Hematopoietic multipotent progenitor cell treated with erythropoietin and hydrocortisone succinate and interleukin-3 and kit ligand, for 8 days (in vitro differentiated cells): ENCODE results near the gene ARL8B.

Source experiments
- DNase-seq: peaks from one replicate; pipeline ENCODE4 v3.0.0-alpha.2; 2015

ARL8B gene

GRCh38 chr3:5188419-5189221 lies 66.5 kb downstream of the ARL8B start:
- peak; percentile 65 for DNase-seq

DNA sequence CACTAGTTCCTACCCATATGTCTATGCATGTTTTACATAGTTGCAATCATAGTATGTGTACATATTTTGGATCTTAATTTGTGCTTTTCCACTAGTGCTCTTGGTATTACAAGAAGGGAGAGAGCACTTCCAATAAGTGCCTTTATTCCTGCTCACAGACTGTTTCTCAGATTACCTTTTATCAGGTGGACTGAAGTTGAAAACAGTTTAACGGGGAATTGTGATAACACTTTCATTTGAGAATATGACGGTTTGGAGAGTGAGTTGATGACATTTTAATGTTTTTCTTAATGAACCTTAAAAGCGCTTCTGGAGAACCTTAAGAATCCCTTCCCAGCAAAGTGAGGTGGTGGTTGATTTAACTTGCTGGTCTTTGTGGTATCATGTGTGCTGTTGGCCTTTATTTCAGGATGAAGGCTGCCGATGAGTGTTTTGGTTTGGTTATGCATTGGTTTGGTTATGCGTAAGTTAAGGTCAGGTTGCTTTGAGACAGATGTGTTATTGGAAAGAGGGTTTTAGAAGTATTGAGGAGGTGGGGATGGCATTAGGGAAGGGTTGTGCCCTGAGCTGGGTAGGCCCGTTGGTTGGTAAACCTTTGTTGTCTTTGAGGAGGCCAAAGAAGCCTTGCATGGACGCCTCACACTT lies 68.2 kb downstream of the ARL8B start:
- no peak for DNase-seq

GRCh38 chr3:5191555-5192304 lies 69.6 kb downstream of the ARL8B start:
- no peak for DNase-seq

GRCh38 chr3:5192571-5193365 lies 70.7 kb downstream of the ARL8B start:
- no peak for DNase-seq

DNA sequence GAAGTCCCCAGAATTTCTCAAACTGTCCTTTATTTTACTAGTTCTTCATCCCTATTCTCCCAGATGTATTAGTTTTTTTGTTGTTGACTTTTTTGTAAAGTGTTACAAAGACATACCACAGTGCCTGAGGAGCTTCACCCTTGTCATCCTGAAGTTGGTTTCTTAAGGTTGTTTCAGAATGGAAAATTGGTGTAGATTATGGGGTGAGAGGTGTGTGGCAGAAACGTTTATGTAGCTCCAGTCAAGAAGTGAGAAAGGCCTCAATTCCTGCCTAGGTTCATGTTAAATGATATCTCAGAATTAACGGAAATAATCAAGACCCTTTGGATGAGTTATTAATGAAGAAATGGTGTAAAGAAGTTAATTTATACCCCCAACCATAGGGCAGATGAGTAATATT lies 72.2 kb downstream of the ARL8B start:
- DNase-seq = no peak

DNA sequence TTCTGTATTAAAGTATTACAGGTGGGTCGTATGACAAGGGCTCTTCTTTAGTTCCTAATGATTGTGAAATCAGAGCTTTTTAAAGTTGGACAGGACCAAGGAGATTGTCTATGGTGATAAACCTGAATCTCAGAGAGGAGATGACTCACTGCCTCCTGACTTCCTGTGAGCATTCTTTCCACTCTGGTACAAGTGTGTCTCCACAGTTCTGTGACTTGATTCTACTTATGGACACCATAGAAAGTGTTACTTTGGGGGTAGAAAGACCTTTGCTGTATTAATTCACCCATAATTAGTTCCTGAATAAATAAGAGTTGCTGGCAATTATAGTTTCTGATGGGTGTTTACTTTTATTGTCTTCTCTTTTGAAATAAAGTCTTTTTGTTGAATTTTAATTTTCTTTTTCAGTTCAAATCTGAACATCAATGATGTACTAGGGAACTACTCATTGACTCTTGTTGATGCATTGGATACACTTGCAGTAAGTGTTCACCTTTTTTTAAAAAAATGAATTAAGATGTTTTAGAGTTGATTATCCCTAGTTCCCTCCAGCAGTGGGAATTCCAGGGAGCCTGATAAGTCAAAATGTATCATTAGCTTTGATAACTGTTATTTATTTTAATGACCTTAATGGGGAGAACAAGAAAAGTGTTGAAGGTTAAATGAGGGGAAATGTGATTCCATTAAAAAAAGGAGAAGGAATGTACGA lies 72.9 kb downstream of the ARL8B start:
- DNase-seq = peak; percentile 45

DNA sequence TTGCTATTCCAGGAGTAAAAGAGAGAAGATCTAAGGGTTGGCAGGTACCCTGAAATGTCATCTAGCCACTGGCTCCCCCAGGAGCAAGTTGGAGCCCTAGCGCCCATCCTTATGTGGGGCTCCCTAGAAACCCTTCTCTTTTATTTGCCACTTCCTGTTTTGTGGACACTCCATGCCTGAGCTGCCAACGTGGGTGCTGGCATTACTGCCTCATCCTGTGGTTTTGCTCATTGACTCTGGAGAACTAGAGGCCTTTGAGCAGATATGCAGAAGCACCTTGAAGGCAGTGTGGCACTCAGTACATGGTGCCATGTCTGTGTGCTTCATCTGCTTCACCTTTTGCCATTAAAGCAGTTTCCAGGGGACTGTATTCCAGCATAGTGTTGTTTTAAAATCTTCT lies 73.5 kb downstream of the ARL8B start:
- DNase-seq = peak; percentile 47

GRCh38 chr3:5197022-5197421 lies 74.9 kb downstream of the ARL8B start:
- DNase-seq = no peak

DNA sequence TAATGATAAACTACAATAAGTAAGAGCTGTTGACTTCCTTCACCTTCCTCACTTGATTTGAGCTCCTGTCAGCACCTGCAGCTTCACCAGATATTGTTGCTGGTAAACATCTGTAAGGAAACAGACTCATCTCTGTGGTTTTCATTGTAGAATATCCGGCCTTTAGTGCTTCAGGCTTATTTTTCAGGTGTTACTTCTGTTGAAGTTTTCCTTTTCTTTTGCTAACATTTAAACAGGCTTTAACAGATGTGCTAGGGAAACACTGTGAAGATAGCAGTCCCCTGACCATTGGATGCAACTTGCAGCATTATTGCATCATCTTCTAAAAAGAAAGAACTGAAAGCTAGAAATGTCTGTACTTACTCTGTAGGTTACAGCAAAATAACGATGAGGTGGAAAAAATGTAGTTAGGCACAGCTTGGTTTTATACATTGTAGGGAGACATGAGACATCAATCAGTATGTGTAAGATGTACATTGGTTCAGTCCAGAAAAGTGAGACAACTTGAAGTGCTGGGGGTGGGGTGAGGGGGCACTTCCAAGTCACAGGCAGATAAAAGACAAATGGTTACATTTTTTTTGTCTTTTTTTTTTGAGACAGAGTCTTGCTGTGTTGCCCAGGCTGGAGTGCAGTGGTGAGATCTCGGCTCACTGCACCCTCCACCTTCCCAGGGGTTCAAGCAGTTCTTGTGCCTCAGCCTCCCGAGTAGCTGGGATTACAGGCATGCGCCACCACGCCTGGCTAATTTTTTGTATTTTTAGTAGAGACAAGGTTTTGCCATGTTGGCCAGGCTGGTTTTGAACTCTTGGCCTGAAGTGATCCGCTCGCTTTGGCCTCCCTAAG lies 75.6 kb downstream of the ARL8B start:
- DNase-seq = peak; percentile 56

DNA sequence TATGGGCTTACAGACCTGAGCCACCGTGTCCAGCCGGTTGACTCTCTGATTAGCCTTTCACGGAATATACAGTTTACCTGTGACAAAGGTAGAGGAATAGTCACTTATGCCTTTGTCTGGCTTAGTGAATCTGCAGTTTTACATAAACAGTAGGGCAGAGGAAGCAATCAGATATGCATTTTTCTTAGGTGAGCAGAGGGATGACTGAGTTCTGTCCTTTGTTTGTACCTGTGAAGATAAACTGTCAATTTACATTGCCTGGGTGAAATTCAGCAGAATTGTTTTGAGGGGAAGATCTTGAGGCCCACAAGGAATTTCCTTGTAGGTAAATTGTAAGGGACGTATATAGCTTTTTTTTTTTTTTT lies 76.2 kb downstream of the ARL8B start:
- DNase-seq = no peak

GRCh38 chr3:5198986-5199731 lies 77.1 kb downstream of the ARL8B start:
- no peak for DNase-seq

DNA sequence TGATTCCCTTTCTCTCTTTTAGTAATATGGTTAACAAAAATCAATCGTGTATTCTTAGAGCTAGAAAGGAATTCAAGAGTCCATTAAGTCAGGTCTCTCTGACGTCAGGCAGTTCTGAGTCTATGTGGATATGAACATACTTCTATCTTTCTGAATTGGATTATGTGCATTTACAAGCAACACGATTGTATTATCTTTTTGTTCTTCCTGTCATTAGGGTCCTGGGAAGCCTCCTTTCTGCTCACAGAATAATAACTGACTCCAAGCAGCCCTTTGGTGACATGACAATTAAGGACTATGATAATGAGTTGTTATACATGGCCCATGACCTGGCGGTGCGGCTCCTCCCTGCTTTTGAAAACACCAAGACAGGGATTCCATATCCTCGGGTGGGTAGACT lies 79.4 kb downstream of the ARL8B start:
- DNase-seq = no peak

GRCh38 chr3:5202222-5202621 lies 80.1 kb downstream of the ARL8B start:
- DNase-seq = no peak

DNA sequence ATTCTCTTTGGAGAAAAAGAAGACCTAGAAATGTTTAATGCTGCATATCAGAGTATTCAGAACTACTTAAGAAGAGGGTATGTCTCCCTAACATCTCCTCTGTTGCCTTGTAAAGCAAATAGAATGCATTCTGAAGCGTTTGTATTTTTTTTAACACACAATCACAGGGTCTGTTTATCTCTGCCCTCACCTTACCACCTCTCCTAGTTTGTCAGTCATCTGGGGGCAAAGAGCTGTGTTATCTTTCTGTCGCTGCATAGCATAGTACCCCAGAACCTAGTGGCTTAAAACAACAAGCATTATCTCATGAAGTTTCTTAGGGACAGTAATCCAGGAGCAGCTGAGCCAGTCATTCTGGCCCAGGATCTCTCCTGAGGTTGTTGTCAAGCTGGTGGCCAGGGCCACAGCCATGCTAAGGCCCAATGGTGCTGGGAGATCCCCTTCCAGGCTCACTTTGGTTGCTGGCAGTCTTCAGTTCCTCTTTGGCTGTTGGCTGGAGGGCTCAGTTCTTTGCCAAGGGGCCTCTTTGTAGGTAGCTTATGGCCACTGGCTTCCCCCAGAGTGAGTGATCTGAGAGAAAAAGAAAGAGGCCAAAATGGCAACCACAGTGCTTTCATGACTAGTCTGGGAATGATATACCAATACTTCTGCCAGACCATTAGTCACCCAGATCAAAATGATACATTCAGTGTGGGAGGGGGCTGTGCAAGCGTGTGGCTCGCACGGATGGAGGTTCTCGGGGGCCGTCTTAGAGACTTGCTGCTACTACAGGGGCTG lies 83.3 kb downstream of the ARL8B start:
- DNase-seq = no peak

- DNase-seq = no peak
These were observed 88.8 kb downstream of the ARL8B start for GRCh38 chr3:5210926-5211325.

DNA sequence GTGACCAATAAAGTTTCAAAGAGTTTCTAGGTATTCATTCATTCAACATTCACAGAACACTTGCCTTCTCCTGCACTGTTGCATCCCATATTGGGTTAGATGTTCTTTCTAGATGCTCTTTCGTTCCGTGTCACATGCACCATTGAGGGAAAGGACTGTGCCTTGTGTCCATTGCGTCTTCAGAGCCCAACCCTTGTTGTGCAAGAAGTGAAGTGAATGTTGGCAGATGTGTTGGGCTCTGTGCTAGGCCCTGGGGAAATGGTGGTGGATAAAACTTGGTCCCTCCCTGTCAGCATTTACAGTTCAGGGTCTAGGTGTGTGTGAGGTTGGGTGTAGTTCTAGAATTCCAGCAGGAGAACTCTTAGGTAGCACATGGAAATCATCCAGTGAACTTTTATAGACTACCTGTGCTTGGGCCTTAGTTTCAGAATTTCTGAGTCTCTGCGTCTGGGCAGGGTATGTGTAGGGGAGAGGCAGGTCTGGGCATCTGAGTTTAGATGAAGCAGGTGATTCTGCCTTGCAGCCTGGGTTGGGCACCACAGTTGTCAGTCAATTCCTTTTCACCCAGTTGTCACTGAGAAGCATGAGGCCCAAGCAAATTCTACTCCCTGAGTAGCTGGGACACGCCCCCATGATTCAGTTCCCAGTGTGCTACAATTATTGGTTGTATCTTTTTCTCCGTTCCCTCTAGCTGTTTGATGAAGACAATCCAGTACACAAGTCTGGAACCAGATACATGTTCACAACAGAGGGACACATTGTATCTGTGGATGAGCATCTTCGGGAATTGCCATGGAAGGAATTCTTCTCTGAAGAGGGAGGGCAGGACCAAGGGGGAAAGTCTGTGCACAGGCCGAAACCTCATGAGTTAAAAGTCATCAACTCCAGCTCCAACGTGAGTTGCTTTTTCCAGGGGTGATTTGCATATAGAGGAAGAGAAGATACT lies 90.8 kb downstream of the ARL8B start:
- no peak for DNase-seq

GRCh38 chr3:5213574-5213966 lies 91.5 kb downstream of the ARL8B start:
- DNase-seq = no peak

DNA sequence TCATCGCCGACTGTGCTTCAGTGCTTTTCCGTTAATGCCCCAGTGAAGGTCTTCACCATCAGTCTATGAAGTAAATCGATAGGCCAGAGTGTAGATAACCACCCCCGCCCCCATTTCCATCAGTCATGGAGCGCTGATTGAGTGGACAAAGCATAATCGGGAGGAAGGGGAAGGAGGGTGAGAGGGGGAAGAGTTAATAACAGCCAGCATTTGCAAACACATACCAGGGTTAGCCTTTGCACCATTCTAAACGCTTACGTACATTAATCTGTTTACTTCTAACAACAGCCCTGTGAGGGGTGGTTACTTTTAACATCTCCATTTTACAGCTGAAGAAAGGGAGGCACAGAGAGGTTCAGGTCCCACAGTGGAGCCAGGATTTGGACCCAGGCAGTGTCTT lies 92.3 kb downstream of the ARL8B start:
- DNase-seq = no peak
